HFF-Myc (cell line): ENCODE data around the gene BCOR.

Source experiments
- DNase-seq: peaks from one replicate; pipeline ENCODE4 v3.0.0-alpha.2; 2011; ENCODE audit warnings: low read depth; ENCODE audit errors: extremely low read depth
- H3K4me3 ChIP-seq: replicated peaks from 2 replicates; pipeline ENCODE4 v1.5.1; 2011; ENCODE audit warnings: low read depth, mild to moderate bottlenecking, control low read depth, low read length
- TF ChIP-seq, protein P1 (sequence below): IDR thresholded peaks from 2 replicates; pipeline ENCODE4 v1.5.1; 2012; ENCODE audit warnings: mild to moderate bottlenecking, low read depth, low read length, control low read depth; ENCODE audit errors: missing control alignments

Gene BCOR

DNA sequence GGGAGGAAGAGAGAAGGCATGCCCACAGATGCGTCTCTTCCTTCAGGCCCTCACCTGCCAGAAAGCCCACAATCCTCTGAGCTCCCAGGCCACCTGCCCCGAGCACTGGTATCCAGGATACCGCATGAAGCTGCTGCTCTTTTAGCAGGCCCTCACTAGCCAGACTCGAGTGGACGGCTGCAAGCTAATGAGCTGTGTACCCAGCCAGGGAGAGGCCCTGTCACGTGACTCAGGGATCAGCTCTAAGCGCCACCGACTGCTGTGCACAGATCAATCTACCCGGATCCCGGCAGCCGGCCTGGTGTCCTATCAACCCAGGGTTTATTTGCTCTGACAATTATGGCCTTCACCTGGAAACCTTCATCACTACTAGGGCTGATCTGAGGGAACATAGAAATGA lies 39.0 kb downstream of the BCOR start:
- H3K4me3 ChIP-seq: no peak overlapping the region
- TF ChIP-seq, protein P1, sequence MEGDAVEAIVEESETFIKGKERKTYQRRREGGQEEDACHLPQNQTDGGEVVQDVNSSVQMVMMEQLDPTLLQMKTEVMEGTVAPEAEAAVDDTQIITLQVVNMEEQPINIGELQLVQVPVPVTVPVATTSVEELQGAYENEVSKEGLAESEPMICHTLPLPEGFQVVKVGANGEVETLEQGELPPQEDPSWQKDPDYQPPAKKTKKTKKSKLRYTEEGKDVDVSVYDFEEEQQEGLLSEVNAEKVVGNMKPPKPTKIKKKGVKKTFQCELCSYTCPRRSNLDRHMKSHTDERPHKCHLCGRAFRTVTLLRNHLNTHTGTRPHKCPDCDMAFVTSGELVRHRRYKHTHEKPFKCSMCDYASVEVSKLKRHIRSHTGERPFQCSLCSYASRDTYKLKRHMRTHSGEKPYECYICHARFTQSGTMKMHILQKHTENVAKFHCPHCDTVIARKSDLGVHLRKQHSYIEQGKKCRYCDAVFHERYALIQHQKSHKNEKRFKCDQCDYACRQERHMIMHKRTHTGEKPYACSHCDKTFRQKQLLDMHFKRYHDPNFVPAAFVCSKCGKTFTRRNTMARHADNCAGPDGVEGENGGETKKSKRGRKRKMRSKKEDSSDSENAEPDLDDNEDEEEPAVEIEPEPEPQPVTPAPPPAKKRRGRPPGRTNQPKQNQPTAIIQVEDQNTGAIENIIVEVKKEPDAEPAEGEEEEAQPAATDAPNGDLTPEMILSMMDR: no peak
- DNase-seq: no peak

DNA sequence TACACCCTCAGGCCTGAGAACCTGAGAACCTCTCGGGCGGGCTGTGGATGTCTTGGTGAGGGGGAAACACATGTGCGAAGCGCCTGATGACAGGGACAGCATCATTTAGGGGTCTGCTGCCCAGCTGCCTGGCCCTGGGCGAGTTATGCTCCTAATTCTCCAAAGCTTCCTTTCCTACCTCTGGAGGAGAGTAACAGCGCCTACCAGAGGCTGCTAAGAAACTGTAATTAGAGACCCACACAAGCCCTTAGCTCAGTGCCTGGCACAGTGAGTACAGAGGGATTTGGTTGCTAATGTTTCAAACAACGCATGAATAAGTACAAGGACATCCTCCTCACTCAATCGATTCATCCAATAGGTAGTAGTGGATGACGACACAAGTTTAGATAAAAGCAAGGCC lies 40.4 kb downstream of the BCOR start:
- TF ChIP-seq, protein P1: no peak
- DNase-seq: no peak
- no peak overlapping the region for H3K4me3 ChIP-seq

- TF ChIP-seq, protein P1: no peak
- H3K4me3 ChIP-seq: no peak overlapping the region
- DNase-seq: no peak
These were observed 41.3 kb downstream of the BCOR start for GRCh38 chrX:40056420-40056819.

- DNase-seq: no peak
- TF ChIP-seq, protein P1: no peak
- H3K4me3 ChIP-seq: no peak overlapping the region
These were observed 42.3 kb downstream of the BCOR start for GRCh38 chrX:40055495-40055894.

GRCh38 chrX:40054793-40055192 lies 43.0 kb downstream of the BCOR start:
- TF ChIP-seq, protein P1: no peak
- DNase-seq: no peak
- H3K4me3 ChIP-seq: no peak overlapping the region

GRCh38 chrX:40050532-40050931 lies 47.2 kb downstream of the BCOR start:
- H3K4me3 ChIP-seq: no peak overlapping the region
- TF ChIP-seq, protein P1: no peak
- DNase-seq: no peak

GRCh38 chrX:40049084-40049641 lies 48.6 kb downstream of the BCOR start:
- H3K4me3 ChIP-seq: no peak overlapping the region
- TF ChIP-seq, protein P1: no peak
- no peak for DNase-seq
